Measurements from ENCODE around the gene SORCS2.

The SORCS2 gene

GRCh38 chr4:7620086-7620813, 427.9 kb downstream of the SORCS2 start:
- TF ChIP-seq, protein P1, sequence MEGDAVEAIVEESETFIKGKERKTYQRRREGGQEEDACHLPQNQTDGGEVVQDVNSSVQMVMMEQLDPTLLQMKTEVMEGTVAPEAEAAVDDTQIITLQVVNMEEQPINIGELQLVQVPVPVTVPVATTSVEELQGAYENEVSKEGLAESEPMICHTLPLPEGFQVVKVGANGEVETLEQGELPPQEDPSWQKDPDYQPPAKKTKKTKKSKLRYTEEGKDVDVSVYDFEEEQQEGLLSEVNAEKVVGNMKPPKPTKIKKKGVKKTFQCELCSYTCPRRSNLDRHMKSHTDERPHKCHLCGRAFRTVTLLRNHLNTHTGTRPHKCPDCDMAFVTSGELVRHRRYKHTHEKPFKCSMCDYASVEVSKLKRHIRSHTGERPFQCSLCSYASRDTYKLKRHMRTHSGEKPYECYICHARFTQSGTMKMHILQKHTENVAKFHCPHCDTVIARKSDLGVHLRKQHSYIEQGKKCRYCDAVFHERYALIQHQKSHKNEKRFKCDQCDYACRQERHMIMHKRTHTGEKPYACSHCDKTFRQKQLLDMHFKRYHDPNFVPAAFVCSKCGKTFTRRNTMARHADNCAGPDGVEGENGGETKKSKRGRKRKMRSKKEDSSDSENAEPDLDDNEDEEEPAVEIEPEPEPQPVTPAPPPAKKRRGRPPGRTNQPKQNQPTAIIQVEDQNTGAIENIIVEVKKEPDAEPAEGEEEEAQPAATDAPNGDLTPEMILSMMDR (IDR thresholded peaks at IDR 0.05; ENCODE audit: low read depth, low read length) = no peak
- no peak for DNase-seq (ENCODE audit: extremely low read depth, low read depth)

GRCh38 chr4:7620814-7621176, 428.5 kb downstream of the SORCS2 start:
- TF ChIP-seq, protein P1 (IDR thresholded peaks at IDR 0.05; ENCODE audit: low read depth, low read length) = no peak
- no peak for DNase-seq (ENCODE audit: extremely low read depth, low read depth)

- TF ChIP-seq, protein P1 (IDR thresholded peaks at IDR 0.05; ENCODE audit: low read depth, low read length) = no peak
- no peak for DNase-seq (ENCODE audit: extremely low read depth, low read depth)
Observed at GRCh38 chr4:7621252-7622035, 429.1 kb downstream of the SORCS2 start.

DNA sequence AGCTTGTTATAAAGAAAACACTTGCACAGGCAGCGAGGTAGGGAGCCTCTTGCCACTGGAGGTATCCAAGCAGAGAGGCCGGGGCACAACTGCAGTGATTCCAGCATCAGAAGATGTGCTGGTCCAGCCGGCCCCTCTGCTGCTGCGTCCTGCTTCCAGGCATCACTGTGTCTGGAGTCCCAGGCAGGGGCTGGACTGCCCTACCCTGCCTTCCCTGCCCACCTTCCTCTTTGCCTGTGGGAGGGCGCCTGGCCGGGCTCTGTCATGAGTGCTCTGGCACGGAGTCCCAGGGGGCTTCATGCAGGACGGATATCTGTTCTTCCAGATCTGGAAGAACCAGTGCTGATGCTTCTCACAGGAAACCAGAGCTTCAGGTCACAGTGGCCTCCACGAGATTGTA, 430.0 kb downstream of the SORCS2 start:
- DNase-seq (ENCODE audit: extremely low read depth, low read depth) = no peak
- TF ChIP-seq, protein P1 (IDR thresholded peaks at IDR 0.05; ENCODE audit: low read depth, low read length) = no peak

DNA sequence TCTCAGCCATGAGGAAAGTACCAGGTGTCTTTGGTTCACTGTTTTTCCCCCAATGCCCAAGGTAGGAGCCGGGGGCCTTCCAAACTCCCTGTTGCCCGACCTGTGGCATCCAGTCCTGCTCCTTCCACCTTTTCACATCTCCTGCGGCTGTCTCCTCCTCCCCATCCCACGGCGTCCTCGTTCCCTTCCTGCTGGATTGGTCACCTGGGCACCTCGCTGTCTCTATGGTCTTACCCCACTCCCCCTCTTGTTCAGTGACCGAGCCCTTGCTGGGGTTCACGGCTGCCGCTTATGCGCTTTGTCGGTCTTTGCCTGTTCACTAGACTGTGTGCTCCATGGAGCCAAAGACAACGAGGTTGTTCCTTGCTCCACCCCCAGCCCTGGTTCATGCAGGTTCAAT, 431.1 kb downstream of the SORCS2 start:
- DNase-seq (ENCODE audit: extremely low read depth, low read depth) = no peak
- TF ChIP-seq, protein P1 (IDR thresholded peaks at IDR 0.05; ENCODE audit: low read depth, low read length) = no peak

- TF ChIP-seq, protein P1 (IDR thresholded peaks at IDR 0.05; ENCODE audit: low read depth, low read length) = no peak
- DNase-seq (ENCODE audit: extremely low read depth, low read depth) = no peak
Observed at GRCh38 chr4:7624396-7624980, 432.1 kb downstream of the SORCS2 start.

- TF ChIP-seq, protein P1 (IDR thresholded peaks at IDR 0.05; ENCODE audit: low read depth, low read length) = no peak
- DNase-seq (ENCODE audit: extremely low read depth, low read depth) = no peak
Observed at GRCh38 chr4:7625071-7625470, 432.7 kb downstream of the SORCS2 start.

Measured in AG09319 (cell line).